SK-N-SH (cell line): ENCODE measurements around the gene ZNF311.

Source experiments
- CTCF ChIP-seq: fragments of 200-600 bp; sonication (generic); IDR thresholded peaks from 2 replicates; pipeline ENCODE4 v1.6.1; 2017; ENCODE audit warnings: antibody characterized with exemption, mild to moderate bottlenecking, moderate library complexity
- GATA2 ChIP-seq: sonication (generic); formaldehyde crosslinking; IDR thresholded peaks from 2 replicates; pipeline ENCODE4 v1.5.0; 2020; ENCODE audit warnings: mild to moderate bottlenecking, missing genetic modification reagents
- IRF3 ChIP-seq: fragments of 150-350 bp; IDR thresholded peaks from 2 replicates; pipeline ENCODE4 v1.6.1; 2016; ENCODE audit warnings: mild to moderate bottlenecking, low read depth, low read length
- JUND ChIP-seq: IDR thresholded peaks from 2 replicates; pipeline ENCODE4 v1.4.0; 2012
- RAD21 ChIP-seq: IDR thresholded peaks from 2 replicates; pipeline ENCODE4 v1.6.1; 2012; ENCODE audit warnings: mild to moderate bottlenecking, low read length
- REST ChIP-seq: IDR thresholded peaks from 2 replicates; pipeline ENCODE4 v1.6.1; 2012; ENCODE audit warnings: mild to moderate bottlenecking, low read depth, low read length, moderate library complexity
- RFX5 ChIP-seq: IDR thresholded peaks from 2 replicates; pipeline ENCODE4 v1.6.1; 2012; ENCODE audit warnings: mild to moderate bottlenecking, improper control_type of control experiment, low read length
- USF2 ChIP-seq: fragments of 150-350 bp; IDR thresholded peaks from 2 replicates; pipeline ENCODE4 v1.6.1; 2017; ENCODE audit warnings: antibody characterized with exemption, low read length, low read depth, borderline replicate concordance

GRCh38 chr6:28969129-28969528 is 36.0 kb downstream of the ZNF311 start:
- TF ChIP-seq IRF3 = no peak
- no peak for TF ChIP-seq CTCF
- TF ChIP-seq REST = no peak
- no peak for TF ChIP-seq RAD21
- TF ChIP-seq USF2 = no peak
- TF ChIP-seq RFX5 = no peak
- no peak for TF ChIP-seq JUND
- TF ChIP-seq GATA2 = no peak
